CD4-positive, alpha-beta T cell (primary cell): Measurements from ENCODE around the gene CRLF1. TPM values are rescaled to one million over a fixed set of nuclear protein-coding genes. Genes with fewer than 3 reads are reported as not detected.

Experiments used
- total RNA-seq, 174 experiments: library from RNA in 2 of 174; stranded (reverse) in 2 of 174; gene quantifications; one replicate each; pipeline ENCODE4 v1.2.3 and lab custom pipeline; 2021 to 2026

The CRLF1 gene
- total RNA-seq, 2 experiments from 2014 or later, result not detected

Other genes with a start within 250 kb of the CRLF1 start
- gene GDF15, start 220.6 kb downstream of the CRLF1 start, total RNA-seq, result not detected
- under 1 TPM; 0.82 to 0.92 TPM for gene LRRC25, start 209.2 kb downstream of the CRLF1 start, total RNA-seq
- gene SSBP4, start 187.4 kb downstream of the CRLF1 start, total RNA-seq, result 10 to 100 TPM; 44.0 to 50.9 TPM
- gene ISYNA1, start 168.7 kb downstream of the CRLF1 start, total RNA-seq, result 10 to 100 TPM; 34.1 to 41.3 TPM
- gene ELL, start 84.7 kb downstream of the CRLF1 start, total RNA-seq, result 10 to 100 TPM; 46.2 to 46.8 TPM
- gene FKBP8, start 63.2 kb downstream of the CRLF1 start, total RNA-seq, result 100 to 1,000 TPM; 147 to 152 TPM
- 10 to 100 TPM; 64.2 to 66.9 TPM for gene KXD1, start 48.9 kb downstream of the CRLF1 start, total RNA-seq
- gene UBA52, start 34.9 kb downstream of the CRLF1 start, total RNA-seq, result 1,000 to 10,000 TPM; 2,255 to 2,378 TPM
- gene REX1BD, start 18.0 kb downstream of the CRLF1 start, total RNA-seq, result 10 to 100 TPM; 88.4 to 88.9 TPM
- under 1 TPM; 0.25 to 0.27 TPM for gene TMEM59L, start 6.1 kb upstream of the CRLF1 start, total RNA-seq
- gene KLHL26, start 30.2 kb upstream of the CRLF1 start, total RNA-seq, result 10 to 100 TPM; 13.7 to 19.0 TPM
- 10 to 100 TPM; 11.8 to 12.2 TPM for gene CRTC1, start 76.9 kb upstream of the CRLF1 start, total RNA-seq
- gene COMP, start 184.5 kb upstream of the CRLF1 start, total RNA-seq, result not detected
- gene UPF1, start 225.2 kb upstream of the CRLF1 start, total RNA-seq, result 100 to 1,000 TPM; 146 to 150 TPM